Fibroblast of the aortic adventitia (primary cell): Measurements from ENCODE around the gene RNF6. TPM values are rescaled to one million over a fixed set of nuclear protein-coding genes. Genes with fewer than 3 reads are reported as not detected.
A peak's percentile ranks its signal among the peaks of the same experiment; 100 is the strongest.
"Not testable (repeated sequence)": the region's sequence is repeated elsewhere in the genome, so short reads cannot be mapped to it uniquely, and the experiment has no call there.

ENCODE experiments used
- DNase-seq: peaks from one replicate; pipeline ENCODE4 v3.0.0-alpha.2; 2010; ENCODE audit warnings: low read depth
- H3K4me3 ChIP-seq: 2 replicates; pipeline ENCODE4 v1.5.1; 2011; ENCODE audit warnings: low read depth, mild to moderate bottlenecking, control low read depth, low read length, moderate library complexity
- CTCF ChIP-seq: IDR thresholded peaks from 2 replicates; pipeline ENCODE4 v1.5.1; 2011; ENCODE audit warnings: mild to moderate bottlenecking, low read length, control low read depth, inconsistent platforms; ENCODE audit not compliant: insufficient read depth
- total RNA-seq: library from RNA; depleted of rRNA; stranded (reverse); fragments of >200 nt; gene quantifications from 2 replicates; pipeline ENCODE4 v1.2.3, GENCODE V29; 2012; ENCODE audit warnings: low replicate concordance

RNF6 gene
- total RNA-seq, 1 donor = 39.0 TPM

DNA sequence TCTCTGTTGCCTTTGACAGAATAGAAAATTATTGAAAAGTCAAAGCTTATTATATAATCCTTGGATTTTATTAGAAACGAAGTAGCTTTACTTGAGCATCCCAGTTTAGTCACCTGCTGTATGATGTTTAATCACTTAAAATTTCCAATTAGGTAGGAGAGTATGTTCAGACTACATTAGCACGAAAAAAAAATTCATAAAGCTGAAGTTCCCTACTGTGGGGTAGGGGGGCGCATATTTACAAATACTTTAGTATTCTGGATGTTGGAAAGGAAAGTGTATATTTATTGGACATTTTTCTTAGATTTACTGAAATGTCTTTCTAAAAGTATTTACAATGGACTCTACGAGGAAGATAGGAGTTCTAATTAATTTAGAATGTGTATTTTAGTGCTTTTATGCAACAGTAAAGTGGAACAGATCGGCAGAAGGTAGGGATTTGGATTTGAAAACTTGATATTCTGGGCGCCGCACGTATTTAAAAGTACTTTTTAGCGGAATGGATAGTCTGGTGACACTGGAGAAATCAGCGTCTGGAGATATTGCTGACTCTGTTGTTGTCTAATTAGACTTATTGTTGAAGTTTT, 33.7 kb upstream of the RNF6 start:
- peak; percentile 32 for DNase-seq
- peak overlapping the region; percentile 88 for H3K4me3 ChIP-seq
- TF ChIP-seq CTCF = peak; percentile 54

DNA sequence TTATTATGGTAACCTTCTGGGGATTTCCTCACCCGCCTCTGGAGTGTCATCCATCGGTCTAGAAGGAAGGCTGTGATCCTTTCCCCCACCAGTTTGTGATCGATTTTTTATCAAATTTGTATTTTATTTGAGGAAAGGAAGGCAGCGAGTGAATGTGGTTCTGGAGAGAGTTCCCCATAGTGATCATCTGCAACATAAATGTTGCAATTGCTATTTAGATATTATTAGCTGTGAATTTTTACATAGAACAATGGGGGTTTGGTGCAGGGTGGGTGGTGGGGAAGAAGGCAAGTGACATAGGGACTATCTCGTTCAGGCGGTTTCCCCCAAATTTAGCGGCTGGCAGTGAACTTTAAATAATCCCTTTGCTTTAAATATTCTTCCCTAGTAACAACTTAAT, 33.0 kb upstream of the RNF6 start:
- H3K4me3 ChIP-seq = peak overlapping the region; percentile 88
- no peak for DNase-seq
- TF ChIP-seq CTCF = no peak

DNA sequence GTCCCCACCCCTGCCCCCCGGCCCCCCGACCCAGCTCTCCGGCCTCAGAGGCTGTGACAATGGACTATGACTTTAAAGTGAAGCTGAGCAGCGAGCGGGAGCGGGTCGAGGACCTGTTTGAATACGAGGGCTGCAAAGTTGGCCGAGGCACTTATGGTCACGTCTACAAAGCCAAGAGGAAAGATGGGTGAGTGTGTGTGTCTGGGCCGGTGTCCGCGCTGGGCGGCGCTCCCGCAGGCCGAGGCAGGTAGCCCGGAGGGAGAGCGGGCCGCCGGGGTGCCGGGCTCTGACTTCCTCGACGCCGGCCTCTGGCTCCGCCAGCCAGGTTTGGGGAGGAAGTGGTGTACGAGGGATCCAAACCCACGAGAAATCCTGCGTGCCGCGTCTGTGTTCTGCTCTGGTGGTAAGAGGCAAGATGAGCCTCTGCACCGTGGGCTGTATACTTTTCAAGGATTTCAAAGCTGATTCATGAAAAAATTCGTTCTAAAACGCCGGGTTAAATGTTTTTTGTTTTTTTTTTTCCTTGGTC, 32.5 kb upstream of the RNF6 start:
- no peak for TF ChIP-seq CTCF
- peak overlapping the region; percentile 88 for H3K4me3 ChIP-seq
- peak; percentile 32 for DNase-seq

GRCh38 chr13:26253787-26254582, 31.9 kb upstream of the RNF6 start, which contains the start of gene CDK8:
Gene CDK8, plus strand, starts transcription at chr13:26254129. Its CDS starts 513 bp downstream, at chr13:26254642.
- no peak for TF ChIP-seq CTCF
- peak; percentile 90 for DNase-seq
- peak within 1 kb of the TSS; percentile 88 for H3K4me3 ChIP-seq

DNA sequence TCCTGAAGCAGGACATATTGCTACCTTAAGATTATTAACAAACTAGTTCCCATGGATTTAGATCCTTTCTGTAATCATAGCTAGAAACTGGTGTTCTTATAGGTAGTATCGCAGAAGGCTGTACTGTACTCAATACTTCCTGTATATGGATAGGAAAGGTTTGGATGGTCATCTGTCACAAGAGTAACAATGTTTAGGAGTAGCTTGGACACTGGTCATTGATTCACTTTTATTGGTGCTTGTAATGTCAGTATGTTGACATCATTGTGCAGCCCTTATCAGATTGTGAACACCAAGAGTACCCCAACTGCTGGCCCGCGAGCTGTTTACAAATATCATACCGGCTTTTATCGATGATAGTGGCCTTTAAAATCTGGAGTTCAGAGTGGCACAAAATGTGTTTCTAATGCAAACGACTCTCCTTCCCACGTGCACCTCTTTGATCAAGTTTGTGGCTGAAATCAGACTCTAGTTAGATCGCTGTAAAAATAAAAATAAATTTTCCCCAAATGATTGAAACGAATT, 31.2 kb upstream of the RNF6 start:
- peak overlapping the region; percentile 1 for H3K4me3 ChIP-seq
- no peak for TF ChIP-seq CTCF

GRCh38 chr13:26252006-26252405, 29.9 kb upstream of the RNF6 start:
- not testable (repeated sequence) for DNase-seq, H3K4me3 ChIP-seq

More for the DNA sequence above, 31.2 kb upstream of the RNF6 start:
- DNase-seq = no peak

DNA sequence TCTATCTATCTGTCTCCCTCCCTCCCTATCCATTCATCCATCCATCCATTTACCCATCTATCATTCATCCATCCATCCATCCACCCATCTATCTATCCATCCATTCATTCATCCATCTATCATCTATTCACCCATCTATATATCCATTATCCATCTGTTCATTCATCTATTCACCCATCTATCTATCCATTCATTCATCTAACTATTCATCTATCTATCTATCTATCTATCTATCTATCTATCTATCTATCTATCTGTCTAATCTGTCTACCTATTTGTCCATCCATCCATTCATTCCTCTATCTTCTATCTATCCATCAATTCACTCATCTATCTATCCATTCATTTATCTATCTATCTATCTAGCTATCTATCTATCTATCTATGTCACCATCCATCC, 27.4 kb upstream of the RNF6 start:
- H3K4me3 ChIP-seq = no peak overlapping the region
- TF ChIP-seq CTCF = no peak
- DNase-seq = no peak
